ENCODE results near the gene PSMA3.

DNA sequence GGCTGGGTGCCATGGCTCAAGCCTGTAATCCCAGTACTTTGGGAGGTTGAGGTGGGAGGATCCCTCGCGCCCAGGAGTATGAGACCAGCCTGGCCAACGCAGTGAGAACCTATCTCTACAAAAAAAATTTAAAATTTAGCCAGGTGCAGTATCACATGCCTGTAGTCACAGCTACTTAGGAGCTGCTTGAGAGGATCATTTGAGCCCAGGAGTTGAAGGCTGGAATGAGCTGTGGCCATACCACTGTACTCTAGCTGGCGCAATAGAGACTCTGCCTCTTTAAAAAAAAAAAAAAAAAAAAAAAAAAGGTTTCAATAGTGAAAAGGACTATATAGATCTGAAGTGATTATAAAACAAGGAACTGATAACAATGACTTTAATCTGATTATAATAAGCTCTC, 13.5 kb downstream of the PSMA3 start:
- TF ChIP-seq, protein P1, sequence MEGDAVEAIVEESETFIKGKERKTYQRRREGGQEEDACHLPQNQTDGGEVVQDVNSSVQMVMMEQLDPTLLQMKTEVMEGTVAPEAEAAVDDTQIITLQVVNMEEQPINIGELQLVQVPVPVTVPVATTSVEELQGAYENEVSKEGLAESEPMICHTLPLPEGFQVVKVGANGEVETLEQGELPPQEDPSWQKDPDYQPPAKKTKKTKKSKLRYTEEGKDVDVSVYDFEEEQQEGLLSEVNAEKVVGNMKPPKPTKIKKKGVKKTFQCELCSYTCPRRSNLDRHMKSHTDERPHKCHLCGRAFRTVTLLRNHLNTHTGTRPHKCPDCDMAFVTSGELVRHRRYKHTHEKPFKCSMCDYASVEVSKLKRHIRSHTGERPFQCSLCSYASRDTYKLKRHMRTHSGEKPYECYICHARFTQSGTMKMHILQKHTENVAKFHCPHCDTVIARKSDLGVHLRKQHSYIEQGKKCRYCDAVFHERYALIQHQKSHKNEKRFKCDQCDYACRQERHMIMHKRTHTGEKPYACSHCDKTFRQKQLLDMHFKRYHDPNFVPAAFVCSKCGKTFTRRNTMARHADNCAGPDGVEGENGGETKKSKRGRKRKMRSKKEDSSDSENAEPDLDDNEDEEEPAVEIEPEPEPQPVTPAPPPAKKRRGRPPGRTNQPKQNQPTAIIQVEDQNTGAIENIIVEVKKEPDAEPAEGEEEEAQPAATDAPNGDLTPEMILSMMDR (IDR thresholded peaks at IDR 0.05): no peak
- no peak for TF ChIP-seq POLR2A (IDR thresholded peaks at IDR 0.05)
